GM12878 (cell line): ENCODE results near the gene ATXN2. TPM values are rescaled to one million over a fixed set of nuclear protein-coding genes. Genes with fewer than 3 reads are reported as not detected.
"Not testable (repeated sequence)": the region's sequence is repeated elsewhere in the genome, so short reads cannot be mapped to it uniquely, and the experiment has no call there.

Experiments
- ATAC-seq: fragments of 200-7000 bp; cut with Tn5 transposase; 3 replicates; pipeline ENCODE4 v1.9.1; 2020; ENCODE audit warnings: mild to moderate bottlenecking, moderate library complexity
- BruUV-seq: library from RNA; stranded (reverse); fragments of 400-500 nt; replicated peaks from 2 replicates; lab custom pipeline; 2021; lab: Mats Ljungman, UMichigan
- CTCF ChIA-PET: fragments of 300-600 bp; sonication (Branson Sonifier 250); formaldehyde crosslinking; extraction: SDS; loops from one replicate; lab custom pipeline; 2021; ENCODE audit warnings: inconsistent platforms; lab: Yijun Ruan, JAX
- POLR2A ChIA-PET: fragments of 350-600 bp; formaldehyde crosslinking; extraction: SDS; loops from one replicate; lab custom pipeline; 2021; ENCODE audit warnings: inconsistent platforms; lab: Charles Lee
- RAD21 ChIA-PET: fragments of 300-600 bp; sonication (Branson Sonifier 250); formaldehyde crosslinking; loops from one replicate; lab custom pipeline; 2023; ENCODE audit warnings: antibody characterized with exemption; ENCODE audit not compliant: unreplicated experiment; lab: Charles Lee
- SMC1A ChIA-PET: fragments of 300-600 bp; sonication (Branson Sonifier 250); formaldehyde crosslinking; loops from one replicate; lab custom pipeline; 2023; ENCODE audit not compliant: unreplicated experiment, uncharacterized antibody; lab: Charles Lee
- DNase-seq: peaks from one replicate; pipeline ENCODE4 v3.0.0-alpha.2; 2011; ENCODE audit warnings: low read depth, low spot score
- FAIRE-seq: peaks from 3 replicates; lab custom pipeline; 2011; peaks lifted over from hg19 to GRCh38; lab: Jason Lieb, UNC
- H2AFZ ChIP-seq: 2 replicates; pipeline ENCODE4 v1.6.0; 2011; ENCODE audit warnings: low read depth, low read length, control low read depth; ENCODE audit not compliant: control insufficient read depth
- H3K27ac ChIP-seq: 2 replicates; pipeline ENCODE4 v1.5.1; 2011; ENCODE audit warnings: control low read depth; ENCODE audit not compliant: control insufficient read depth, insufficient read depth
- H3K27me3 ChIP-seq, 2 experiments: replicated peaks in 1 of 2; 2 replicates each; pipeline versions ENCODE4 v1.6.0 to v1.6.1; 2011; ENCODE audit warnings: low read length in 1 of 2; ENCODE audit not compliant: control insufficient read depth in 2 of 2, insufficient read depth in 2 of 2
- H3K36me3 ChIP-seq, 2 experiments: 2 replicates each; pipeline ENCODE4 v1.5.1; 2011; ENCODE audit warnings: low read length in 1 of 2; ENCODE audit not compliant: control insufficient read depth in 2 of 2, insufficient read depth in 2 of 2
- H3K4me1 ChIP-seq: 2 replicates; pipeline ENCODE4 v1.6.1; 2011; ENCODE audit warnings: mild to moderate bottlenecking, low read length, moderate library complexity, mixed read lengths; ENCODE audit not compliant: control insufficient read depth, insufficient read depth
- H3K4me2 ChIP-seq: 2 replicates; pipeline ENCODE4 v1.6.0; 2011; ENCODE audit warnings: control low read depth; ENCODE audit not compliant: control insufficient read depth, insufficient read depth
- H3K4me3 ChIP-seq: fragments of 200-600 bp; sonication (generic); 2 replicates; pipeline ENCODE4 v1.5.1; 2016
- H3K79me2 ChIP-seq: 2 replicates; pipeline ENCODE4 v1.6.0; 2011; ENCODE audit warnings: low read length; ENCODE audit not compliant: control insufficient read depth, insufficient read depth
- H3K9ac ChIP-seq: 2 replicates; pipeline ENCODE4 v1.8.0; 2011; ENCODE audit warnings: low read length, control low read depth, mixed read lengths; ENCODE audit not compliant: control insufficient read depth, insufficient read depth
- H3K9me3 ChIP-seq: replicated peaks from 3 replicates; pipeline ENCODE4 v1.5.1; 2011; ENCODE audit warnings: mild to moderate bottlenecking, low read length; ENCODE audit not compliant: control insufficient read depth, insufficient read depth
- H4K20me1 ChIP-seq: 2 replicates; pipeline ENCODE4 v1.6.0; 2011; ENCODE audit not compliant: control insufficient read depth, insufficient read depth
- ATF2 ChIP-seq: IDR thresholded peaks from 2 replicates; pipeline ENCODE4 v1.6.1; 2012; ENCODE audit warnings: low read length, inconsistent platforms
- MLLT1 ChIP-seq: fragments of 450-650 bp; IDR thresholded peaks from 2 replicates; pipeline ENCODE4 v1.6.1; 2016; ENCODE audit warnings: mild to moderate bottlenecking
- MTA2 ChIP-seq: fragments of 450-650 bp; IDR thresholded peaks from 2 replicates; pipeline ENCODE4 v1.6.1; 2016; ENCODE audit warnings: low read depth, mild to moderate bottlenecking, moderate library complexity
- POU2F2 ChIP-seq: IDR thresholded peaks from 3 replicates; pipeline ENCODE4 v1.6.1; 2011; ENCODE audit warnings: low read depth, mild to moderate bottlenecking, low read length, borderline replicate concordance
- RELA ChIP-seq: fragments of 450-650 bp; IDR thresholded peaks from 2 replicates; pipeline ENCODE4 v1.8.0; 2014; ENCODE audit warnings: borderline replicate concordance; ENCODE audit not compliant: partially characterized antibody
- RELB ChIP-seq: fragments of 450-650 bp; IDR thresholded peaks from 2 replicates; pipeline ENCODE4 v1.6.1; 2017; ENCODE audit warnings: low read depth, mild to moderate bottlenecking, moderate library complexity
- YBX1 ChIP-seq: fragments of 450-650 bp; IDR thresholded peaks from 2 replicates; pipeline ENCODE4 v1.6.1; 2016; ENCODE audit warnings: antibody characterized with exemption
- WGBS: methylation state at CpG from one replicate; pipeline ENCODE4 v1.1.6; 2016; ENCODE audit warnings: low lambda C conversion rate; ENCODE audit not compliant: insufficient replicate concordance, insufficient coverage; ENCODE audit errors: missing lambda C conversion rate; 5-methylcytosine and 5-hydroxymethylcytosine counted together
- in situ Hi-C: fragments of 300-500 bp; cut with MboI; formaldehyde crosslinking; loops from 9 replicates; pipeline ENCODE4 v1.14.3; 2018; ENCODE audit warnings: mixed read lengths
- intact Hi-C: fragments of 100-400 bp; cut with micrococcal nuclease; formaldehyde crosslinking; loops from one replicate; pipeline ENCODE4 v1.14.2; 2022; ENCODE audit not compliant: unreplicated experiment
- polyA plus RNA-seq, 11 experiments: library from polyadenylated mRNA; depleted of rRNA in 4 of 11; unstranded in 6 of 11; stranded (reverse) in 5 of 11; fragments of >200 nt; fragmentation: Nextera tagmentation in 4 of 11; fragmentation: Illumina TruSeq in 1 of 11; extraction: Ambion mirVana in 4 of 11; extraction: Trizol in 1 of 11; gene quantifications; 1 replicate in 1 of 11; 2 replicates in 10 of 11; pipeline versions ENCODE4 v1.2.1 to v1.2.3, GENCODE V29; 2011 to 2016; ENCODE audit warnings: inconsistent platforms in 2 of 11, missing spikeins in 2 of 11, low read depth in 1 of 11
- total RNA-seq, 4 experiments: library from RNA; depleted of rRNA in 3 of 4; stranded (reverse); fragments of >200 nt in 3 of 4; fragmentation: Illumina TruSeq in 1 of 4; extraction: Trizol in 1 of 4; gene quantifications; 2 replicates each; pipeline versions ENCODE4 v1.2.1 to v1.2.3, GENCODE V29; 2013 to 2021

Gene ATXN2
- total and polyA plus RNA-seq, 10 of the 15 experiments (the other 5 are each of a cell fraction or from before 2014, with no cell fraction given): 8.8 to 31.5 (median 19.0) TPM

GRCh38 chr12:111404362-111405148, 194.6 kb downstream of the ATXN2 start (continued):
- TF ChIP-seq RELA (peak; percentile 93), RELB (peak; percentile 90), POU2F2 (peak; percentile 11; the same call in 1 of the 3 replicates), ATF2 (no peak), MTA2 (peak; percentile 42; the same call in 1 of the 2 replicates)

GRCh38 chr12:111402490-111402824, 196.7 kb downstream of the ATXN2 start:
- H3K9ac ChIP-seq: not testable (repeated sequence)

More at GRCh38 chr12:111402490-111402824, 196.7 kb downstream of the ATXN2 start:
- DNase-seq, BruUV-seq, FAIRE-seq, H2AFZ ChIP-seq, H3K9me3 ChIP-seq, ATAC-seq, H3K27me3 ChIP-seq, H4K20me1 ChIP-seq, intact Hi-C loops, H3K4me3 ChIP-seq, H3K36me3 ChIP-seq: not testable (repeated sequence)
- ChIA-PET POLR2A (interaction anchor here (3.2 to 13.2 kb wide), 3 partner anchors 28 to 49 kb away, joined by 27 to 188 read pairs (median 50); no protein-coding TSS in a partner anchor), RAD21 (interaction anchor here (1.0 to 19.6 kb wide), 6 partner anchors 10 to 284 kb away, joined by 3 to 804 read pairs (median 12); partner anchors contain the start of genes ACAD10 and BRAP), SMC1A (interaction anchor here (2.6 to 22.6 kb wide), 5 partner anchors 10 to 54 kb away, joined by 15 to 605 read pairs (median 40); no protein-coding TSS in a partner anchor), CTCF (interaction anchor here (0.7 to 27.0 kb wide), 11 partner anchors 10 to 658 kb away, joined by 3 to 1117 read pairs (median 6); no protein-coding TSS in a partner anchor)
- Histone ChIP-seq H3K4me1 (peaks cover 54% of the 10 kb centered on the region), H3K4me2 (0 out of 2 replicates have a peak overlapping the region, but pooled peaks have one; percentile 96), H3K79me2 (peaks cover 17% of the 10 kb centered on the region), H3K27ac (peak overlapping the region; percentile 91; the same call in 1 of the 2 replicates)
- 0 out of 2 replicates have a peak, but pooled peaks have one; percentile 19 for TF ChIP-seq YBX1
- TF ChIP-seq MLLT1: peak; percentile 84
- in situ Hi-C loops: loop anchor here (5.0 kb wide), 1 partner anchor 45 kb away; no protein-coding TSS in a partner anchor
- WGBS: 68% methylated on average over 4 of the region's 9 CpGs
